Thymus (tissue), 11 donors: ENCODE data around the gene HDAC4. TPM values are rescaled to one million over a fixed set of nuclear protein-coding genes. Genes with fewer than 3 reads are reported as not detected.

Source experiments
- DNase-seq, 9 donors: peaks; one replicate each; pipeline ENCODE4 v3.0.0-alpha.2; 2013; ENCODE audit warnings: low spot score in 9 of 9, low read depth in 6 of 9, missing footprints in 1 of 9
- H3K27ac ChIP-seq, 2 donors: one replicate each; pipeline ENCODE4 v1.5.1; 2013; ENCODE audit warnings: control low read depth in 1 of 2, low read depth in 1 of 2, low read length in 1 of 2, mild to moderate bottlenecking in 1 of 2, moderate library complexity in 1 of 2
- H3K27me3 ChIP-seq, 2 donors: one replicate each; pipeline ENCODE4 v1.5.1; 2013; ENCODE audit warnings: low read length in 1 of 2; ENCODE audit not compliant: control insufficient read depth in 2 of 2, insufficient read depth in 1 of 2
- H3K36me3 ChIP-seq, 2 donors: one replicate each; pipeline ENCODE4 v1.5.1; 2013; ENCODE audit warnings: low read length in 1 of 2, mild to moderate bottlenecking in 1 of 2, moderate library complexity in 1 of 2; ENCODE audit not compliant: control insufficient read depth in 2 of 2, insufficient read depth in 2 of 2
- H3K4me1 ChIP-seq, 2 donors: one replicate each; pipeline ENCODE4 v1.5.1; 2013; ENCODE audit warnings: low read length in 2 of 2; ENCODE audit not compliant: control insufficient read depth in 2 of 2, insufficient read depth in 2 of 2
- H3K4me3 ChIP-seq, 2 donors: one replicate each; pipeline ENCODE4 v1.5.1; 2013; ENCODE audit warnings: low read length in 2 of 2, control low read depth in 1 of 2, mild to moderate bottlenecking in 1 of 2
- H3K9me3 ChIP-seq, 2 donors: one replicate each; pipeline ENCODE4 v1.5.1; 2013; ENCODE audit warnings: low read length in 1 of 2, mild to moderate bottlenecking in 1 of 2; ENCODE audit not compliant: control insufficient read depth in 2 of 2, insufficient read depth in 1 of 2
- WGBS: extraction: QIAGEN DNeasy Blood & Tissue Kit; methylation state at CpG from one replicate; pipeline ENCODE4 v1.1.7; 2013; 5-methylcytosine and 5-hydroxymethylcytosine counted together
- polyA plus RNA-seq: library from polyadenylated mRNA; stranded (reverse); fragments of 200-250 nt; gene quantifications from one replicate; pipeline ENCODE4 v1.2.3, GENCODE V29; 2013
- total RNA-seq: library from RNA; stranded (reverse); fragments of 120-200 nt; gene quantifications from one replicate; pipeline ENCODE4 v1.2.4, GENCODE V29; 2013
- donor health status: healthy.

The HDAC4 gene
- total and polyA plus RNA-seq, 2 donors: 7.8 to 17.9 TPM

DNA sequence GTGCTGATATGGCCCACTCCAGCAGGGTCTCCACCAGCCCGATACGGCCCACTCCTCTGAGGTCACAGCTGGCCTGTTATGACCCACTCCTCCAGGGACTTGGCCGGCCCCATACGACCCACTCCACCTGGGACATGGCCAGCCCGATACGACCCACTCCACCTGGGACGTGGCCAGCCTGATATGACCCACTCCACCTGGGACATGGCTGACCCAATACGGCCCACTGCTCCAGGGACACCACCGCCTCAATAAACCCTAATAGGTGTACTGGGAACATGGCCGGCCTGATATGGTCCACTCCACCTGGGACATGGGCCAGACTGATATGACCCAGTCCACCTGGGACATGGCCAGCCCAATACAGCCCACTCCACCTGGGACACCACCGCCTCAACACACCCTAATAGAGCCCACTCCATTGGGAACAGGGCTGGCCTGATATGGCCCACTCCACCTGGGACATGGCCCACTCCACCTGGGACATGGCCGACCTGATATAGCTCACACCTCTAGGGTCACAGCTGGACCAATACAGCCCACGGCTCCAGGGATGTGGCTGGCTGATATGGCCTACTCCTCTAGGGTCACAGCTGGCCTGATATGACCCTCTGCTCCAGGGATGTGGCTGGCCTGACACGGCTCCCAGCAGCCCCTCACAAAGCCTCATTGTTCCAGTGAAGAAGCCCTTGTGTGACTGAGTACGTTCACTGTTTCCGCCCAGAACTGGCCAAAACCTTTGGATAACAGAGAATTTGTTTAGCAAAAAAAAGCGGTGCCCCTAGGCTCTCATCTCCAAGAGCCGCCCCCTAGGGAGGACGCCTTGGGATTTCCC lies 245.6 kb downstream of the HDAC4 start:
- Histone ChIP-seq H3K27ac (no peak overlapping the region), H3K4me3 (no peak overlapping the region), H3K9me3 (peaks cover 0 to 15% of the 10 kb centered on the region in 2 donors), H3K4me1 (no peaks in the 10 kb centered on the region), H3K36me3 (peaks cover 67 to 89% of the 10 kb centered on the region in 2 donors), H3K27me3 (no peaks in the 10 kb centered on the region)
- DNase-seq: no peak
- WGBS: 83% methylated on average over 19 of the region's 19 CpGs

DNA sequence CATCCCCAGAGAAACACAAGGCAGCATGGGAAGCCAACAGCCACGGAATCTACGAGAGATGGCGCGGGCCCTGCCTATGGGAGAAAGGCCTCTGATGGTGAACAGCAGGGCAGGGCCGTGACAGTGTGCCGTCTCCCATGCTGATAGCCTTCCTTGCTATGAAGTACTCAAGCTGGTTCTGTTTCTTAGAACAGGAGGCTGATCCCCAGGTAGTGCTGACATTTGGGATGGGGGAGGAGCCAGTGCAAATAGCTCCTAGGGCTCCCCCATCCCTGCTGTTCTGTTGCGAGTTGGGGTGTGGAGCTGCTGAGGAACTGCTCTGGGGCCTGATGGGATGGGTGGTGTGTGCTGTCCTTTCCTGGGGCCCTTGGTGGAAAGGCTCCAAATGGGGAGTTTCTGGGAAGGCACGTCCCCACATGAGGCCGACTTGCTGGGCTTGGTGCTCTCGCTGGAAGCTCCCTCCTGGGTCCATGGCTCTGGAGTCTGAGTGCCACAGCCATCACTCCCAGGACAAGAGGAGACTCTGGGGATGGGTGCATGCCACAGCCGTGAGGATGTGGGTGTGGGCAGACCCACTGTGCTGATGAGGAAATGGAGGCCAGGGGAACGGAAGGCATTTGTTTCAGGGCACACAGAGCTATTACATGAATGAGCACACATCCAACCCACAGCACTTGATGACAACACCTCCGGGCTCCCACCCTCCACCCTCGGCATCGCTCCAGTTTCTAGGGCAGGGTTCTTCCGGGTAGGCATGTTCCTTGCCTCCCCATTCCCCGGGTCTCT lies 246.8 kb downstream of the HDAC4 start:
- H3K4me1 ChIP-seq: no peaks in the 10 kb centered on the region
- WGBS: 92% methylated on average over 17 of the region's 17 CpGs
- H3K27me3 ChIP-seq: no peaks in the 10 kb centered on the region
- no peak overlapping the region for H3K27ac ChIP-seq
- DNase-seq: no peak
- peaks cover 69 to 89% of the 10 kb centered on the region in 2 donors for H3K36me3 ChIP-seq
- peaks cover 0 to 15% of the 10 kb centered on the region in 2 donors for H3K9me3 ChIP-seq
- H3K4me3 ChIP-seq: no peak overlapping the region

DNA sequence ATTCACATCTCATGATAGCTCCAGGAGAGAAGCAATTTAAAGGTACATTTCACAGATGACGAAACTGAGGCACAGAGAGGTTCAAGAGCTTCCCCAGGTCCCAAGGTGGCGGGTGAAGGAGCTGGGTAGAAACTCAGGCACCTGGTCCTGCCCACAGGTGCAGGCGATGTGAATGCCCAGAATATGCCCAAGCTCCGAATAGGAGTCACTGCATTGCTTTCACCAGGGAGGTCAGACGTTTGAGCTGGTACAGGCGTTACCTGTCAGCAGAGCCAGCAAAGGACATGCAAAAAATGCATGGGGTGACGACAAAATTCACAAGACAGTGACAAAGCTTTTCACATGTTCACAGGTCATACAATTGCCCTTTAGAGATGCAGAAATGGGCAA lies 247.9 kb downstream of the HDAC4 start:
- H3K36me3 ChIP-seq: peaks cover 70 to 95% of the 10 kb centered on the region in 2 donors
- DNase-seq: no peak
- H3K9me3 ChIP-seq: peaks cover 0 to 15% of the 10 kb centered on the region in 2 donors

DNA sequence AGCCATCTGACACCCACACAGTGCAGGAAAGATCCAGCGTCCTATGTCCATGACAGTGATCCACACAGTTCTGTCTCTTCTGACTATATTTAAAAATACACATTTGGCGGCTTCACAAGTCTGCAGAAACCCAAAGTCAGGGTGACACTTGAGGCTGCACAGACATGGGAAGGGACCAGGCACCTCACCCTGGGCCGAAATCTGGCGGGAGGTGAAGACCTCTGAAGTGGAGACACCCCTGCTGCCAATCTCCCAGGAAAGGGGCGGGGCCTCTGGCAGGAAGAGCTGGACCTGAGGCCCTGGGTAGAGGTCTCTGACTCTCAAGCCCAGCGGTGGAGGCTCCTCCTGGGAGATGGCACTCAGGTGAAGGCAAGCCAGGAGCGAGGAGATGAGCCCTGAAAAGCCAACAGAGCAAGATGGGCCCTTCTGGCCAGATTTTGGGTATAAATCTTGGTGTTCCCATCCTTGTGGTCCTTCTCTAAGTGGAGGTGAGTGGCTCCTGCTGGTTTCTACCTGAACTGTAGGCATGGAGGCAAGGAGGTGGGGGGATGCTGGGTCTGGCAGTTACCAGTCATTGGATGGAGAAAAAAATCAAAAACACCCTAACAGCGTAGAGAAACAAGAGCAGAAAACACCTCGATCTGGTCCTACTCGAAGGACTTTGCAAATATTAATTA lies 248.4 kb downstream of the HDAC4 start:
- no peak overlapping the region for H3K27ac ChIP-seq
- H3K4me3 ChIP-seq: no peak overlapping the region
- 98% methylated on average over 10 of the region's 10 CpGs for WGBS
- no peaks in the 10 kb centered on the region for H3K27me3 ChIP-seq
- no peaks in the 10 kb centered on the region for H3K4me1 ChIP-seq
- peaks cover 0 to 15% of the 10 kb centered on the region in 2 donors for H3K9me3 ChIP-seq
- DNase-seq: no peak
- peaks cover 76 to 96% of the 10 kb centered on the region in 2 donors for H3K36me3 ChIP-seq

More for the DNA sequence above, 247.9 kb downstream of the HDAC4 start:
- Histone ChIP-seq H3K27ac (no peak overlapping the region), H3K4me1 (no peaks in the 10 kb centered on the region), H3K4me3 (no peak overlapping the region), H3K27me3 (no peaks in the 10 kb centered on the region)
- WGBS: 95% methylated on average over 7 of the region's 7 CpGs

DNA sequence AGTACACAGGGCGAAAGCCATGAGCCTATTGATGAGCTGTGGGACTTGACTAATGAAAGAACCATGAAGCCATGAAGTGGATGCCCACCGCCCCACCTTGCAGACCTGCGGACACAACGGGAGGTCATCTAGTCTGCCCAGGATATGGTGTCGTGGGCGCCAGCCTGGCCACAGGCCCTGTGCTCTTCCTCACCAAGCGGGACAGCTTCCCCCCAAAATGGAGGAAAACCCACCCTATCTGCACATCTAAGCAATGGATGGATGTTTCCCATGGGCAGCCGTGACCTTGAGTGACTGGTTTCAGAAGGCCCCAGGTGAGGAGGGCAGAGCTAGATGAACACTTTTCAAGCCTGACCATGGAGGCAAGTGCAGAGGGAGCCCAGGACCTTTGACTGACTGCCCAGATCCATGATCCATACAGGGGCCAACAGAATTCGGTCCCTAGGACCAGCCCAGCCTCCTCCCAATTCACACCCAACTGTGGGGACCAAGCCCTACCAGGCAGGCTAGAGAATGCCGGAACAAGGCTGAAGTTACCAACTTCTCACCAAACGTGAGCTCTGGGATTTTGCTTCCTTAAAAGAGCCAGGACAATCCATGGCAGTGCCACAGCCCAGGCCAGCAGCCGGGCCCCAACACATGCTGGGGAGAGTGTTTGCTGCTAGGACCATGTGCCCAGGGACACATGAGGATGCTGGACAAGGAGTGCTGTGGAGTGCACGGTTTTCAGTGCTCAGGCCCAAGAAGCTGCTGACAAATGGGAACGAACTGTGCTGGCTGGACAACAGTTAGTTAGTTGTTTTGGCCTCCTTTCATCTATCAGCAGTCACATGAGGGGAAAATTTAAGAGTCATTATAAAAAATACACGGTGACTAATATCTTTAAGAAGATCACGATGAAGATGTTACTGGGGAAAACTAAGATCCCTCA lies 249.4 kb downstream of the HDAC4 start:
- Histone ChIP-seq H3K4me1 (no peaks in the 10 kb centered on the region), H3K27me3 (no peaks in the 10 kb centered on the region), H3K27ac (peak overlapping the region; percentile 55 to 56), H3K36me3 (peaks cover 73 to 93% of the 10 kb centered on the region in 2 donors), H3K9me3 (peaks cover 0 to 15% of the 10 kb centered on the region in 2 donors), H3K4me3 (no peak overlapping the region)
- 98% methylated on average over 16 of the region's 16 CpGs for WGBS
- no peak for DNase-seq

DNA sequence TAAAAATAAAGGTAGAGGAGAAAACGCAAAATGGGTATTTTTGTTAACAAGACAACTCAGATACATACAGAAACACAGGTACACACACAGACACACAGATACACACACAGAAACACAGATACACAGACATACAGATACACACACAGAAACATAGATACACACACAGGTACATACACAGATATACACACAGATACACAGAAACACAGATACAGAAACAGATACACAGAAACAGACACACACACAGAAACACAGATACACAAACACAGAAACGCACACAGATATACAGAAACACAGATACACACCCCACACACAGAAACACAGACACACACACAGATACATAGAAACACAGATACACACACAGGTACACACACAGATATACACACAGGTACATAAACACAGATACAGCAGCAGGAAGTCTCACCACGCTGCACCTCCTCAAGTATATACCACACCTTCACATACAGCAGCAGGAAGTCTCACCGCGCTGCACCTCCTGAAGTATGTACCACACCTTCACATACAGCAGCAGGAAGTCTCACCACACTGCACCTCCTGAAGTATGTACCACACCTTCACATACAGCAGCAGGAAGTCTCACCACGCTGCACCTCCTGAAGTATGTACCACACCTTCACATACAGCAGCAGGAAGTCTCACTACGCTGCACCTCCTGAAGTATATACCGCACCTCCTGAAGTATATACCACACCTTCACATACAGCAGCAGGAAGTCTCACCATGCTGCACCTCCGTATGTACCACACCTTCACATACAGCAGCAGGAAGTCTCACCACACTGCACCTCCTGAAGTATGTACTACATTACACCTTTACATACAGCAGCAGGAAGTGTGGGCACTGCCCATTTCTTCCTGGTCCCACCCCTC lies 250.5 kb downstream of the HDAC4 start:
- no peak overlapping the region for H3K4me3 ChIP-seq
- DNase-seq: peak in 1 of 9 donors; percentile 22
- peaks cover 0 to 16% of the 10 kb centered on the region in 2 donors for H3K9me3 ChIP-seq
- 79% methylated on average over 9 of the region's 9 CpGs for WGBS
- H3K36me3 ChIP-seq: peaks cover 69 to 92% of the 10 kb centered on the region in 2 donors
- no peaks in the 10 kb centered on the region for H3K4me1 ChIP-seq
- H3K27ac ChIP-seq: peak overlapping the region; percentile 19 to 56
- no peaks in the 10 kb centered on the region for H3K27me3 ChIP-seq

DNA sequence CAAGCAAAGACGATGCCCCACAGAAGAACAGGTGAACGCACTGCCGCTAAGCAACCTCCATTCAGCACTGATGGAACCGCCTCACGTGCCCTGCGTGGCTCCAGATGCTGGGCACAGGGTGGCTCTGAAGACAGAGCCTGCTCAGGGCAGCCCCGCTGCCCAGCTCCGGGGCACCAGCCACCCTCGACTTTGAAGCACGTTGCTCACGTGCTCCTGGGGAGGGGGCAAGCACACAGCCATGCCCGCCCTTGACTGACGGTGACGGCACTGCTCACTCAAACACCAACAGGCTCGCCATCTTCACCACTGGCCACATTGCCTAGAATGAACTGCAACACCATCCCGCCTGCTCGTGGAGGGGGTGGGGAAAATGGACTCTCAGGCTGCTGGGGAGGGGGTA lies 251.3 kb downstream of the HDAC4 start:
- Histone ChIP-seq H3K27me3 (no peaks in the 10 kb centered on the region), H3K4me1 (peaks cover 0 to 5% of the 10 kb centered on the region in 2 donors), H3K36me3 (peaks cover 69 to 92% of the 10 kb centered on the region in 2 donors), H3K4me3 (no peak overlapping the region), H3K27ac (no peak overlapping the region), H3K9me3 (peaks cover 0 to 19% of the 10 kb centered on the region in 2 donors)
- no peak for DNase-seq
- 98% methylated on average over 17 of the region's 17 CpGs for WGBS
